Embryonic facial prominence (tissue), 1 donor: Measurements from ENCODE around the gene TRMU.

Source experiments
- DNase-seq: peaks from one replicate; pipeline ENCODE4 v3.0.0-alpha.2; 2016; ENCODE audit errors: extremely low spot score

The TRMU gene

DNA sequence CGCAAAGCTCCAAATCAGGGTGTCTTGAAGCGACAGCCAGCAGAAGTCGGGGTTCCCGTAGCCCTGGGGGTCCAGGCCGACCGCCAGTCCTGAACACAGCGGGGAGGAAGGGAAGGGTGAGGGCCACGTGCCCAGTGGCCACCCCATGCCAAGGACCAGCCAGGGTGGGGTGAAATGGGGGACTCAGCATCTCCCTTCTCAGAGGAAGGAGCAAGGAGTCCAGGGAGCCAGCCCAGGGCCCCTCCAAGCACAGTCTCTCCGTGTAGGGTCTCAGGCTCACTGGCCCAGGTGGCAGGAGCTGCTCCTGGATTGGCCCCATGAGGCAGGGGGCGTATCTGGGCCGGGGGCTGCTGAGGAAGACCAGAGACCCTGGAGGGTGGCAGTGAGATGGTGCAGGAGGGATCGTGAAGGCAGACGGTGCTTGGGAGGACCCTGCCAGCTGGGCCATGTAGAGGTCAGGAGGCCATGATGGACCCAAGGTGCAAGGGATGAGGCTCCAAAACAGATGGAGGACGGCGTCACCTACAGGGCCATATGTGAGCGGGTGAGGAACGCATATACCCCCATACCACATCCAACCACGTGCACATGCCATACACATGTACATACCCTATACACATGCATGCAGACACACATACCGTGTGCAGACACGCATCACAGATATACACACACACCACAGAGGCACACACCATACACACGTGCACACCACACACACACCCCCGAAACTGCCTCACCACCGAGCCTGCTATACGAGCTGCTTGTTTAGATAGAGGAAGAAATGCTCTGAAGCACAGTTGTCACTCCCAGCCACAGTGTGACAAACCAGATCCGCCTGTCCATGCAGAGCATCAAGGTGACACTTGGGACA lies 34.4 kb downstream of the TRMU start:
- DNase-seq, result no peak

DNA sequence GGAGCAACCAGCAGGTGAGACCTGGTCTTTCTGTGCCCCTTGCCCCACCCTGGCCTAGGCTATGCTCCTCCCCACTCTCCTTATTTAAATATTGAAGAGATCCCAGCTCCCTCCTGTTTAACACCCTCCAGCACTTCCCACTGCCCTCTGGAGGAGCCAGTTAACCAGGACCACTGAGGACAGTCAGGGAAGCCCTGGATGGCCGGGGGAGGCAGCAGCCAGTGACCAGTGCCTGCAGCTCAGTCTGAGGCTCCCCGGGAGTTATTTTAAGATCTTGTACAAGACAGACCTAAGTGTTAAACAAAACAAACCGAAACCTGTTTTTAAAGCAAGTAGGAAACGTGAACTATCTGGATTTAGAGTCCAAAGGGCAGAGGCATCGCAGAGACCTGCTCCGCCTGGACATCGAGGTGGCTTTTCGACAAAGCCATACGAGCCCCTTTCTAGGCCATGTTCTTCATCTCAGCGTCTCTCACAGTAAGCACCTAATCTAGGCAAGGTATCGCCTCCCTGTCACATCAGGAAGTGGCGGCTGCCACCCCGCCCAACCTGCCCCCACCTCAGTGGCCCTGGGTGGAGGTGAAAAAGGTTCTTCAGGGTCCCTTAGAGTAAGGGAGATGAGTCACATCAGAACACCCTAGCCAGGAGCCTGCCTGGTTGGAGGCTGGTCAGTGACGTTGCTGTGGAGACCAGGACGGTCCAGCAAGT lies 35.2 kb downstream of the TRMU start:
- DNase-seq, result no peak

DNA sequence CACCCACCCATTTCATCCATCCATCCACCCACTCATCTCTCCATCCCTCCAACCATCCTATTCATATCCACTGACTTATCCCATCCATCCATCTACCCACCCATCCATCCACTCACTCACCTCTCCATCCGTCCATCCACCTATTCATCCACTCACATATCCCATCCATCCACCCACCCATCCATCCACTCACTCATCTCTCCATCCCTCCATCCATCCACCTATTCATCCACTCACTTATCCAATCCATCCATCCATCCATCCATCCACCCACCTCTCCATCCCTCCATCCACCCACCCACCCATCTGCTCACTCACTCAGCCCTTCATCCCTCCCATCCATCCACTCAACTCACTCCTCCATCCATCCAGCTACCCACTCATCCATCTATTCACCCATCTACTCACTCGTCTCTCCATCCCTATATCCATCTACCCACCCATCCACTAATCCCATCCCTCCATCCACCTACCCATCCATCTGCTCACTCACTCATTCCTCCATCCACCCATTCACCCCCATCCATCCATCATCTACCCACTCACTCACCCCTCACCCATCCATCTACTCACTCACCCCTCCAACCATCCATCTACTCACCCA lies 36.2 kb downstream of the TRMU start:
- no peak for DNase-seq

DNA sequence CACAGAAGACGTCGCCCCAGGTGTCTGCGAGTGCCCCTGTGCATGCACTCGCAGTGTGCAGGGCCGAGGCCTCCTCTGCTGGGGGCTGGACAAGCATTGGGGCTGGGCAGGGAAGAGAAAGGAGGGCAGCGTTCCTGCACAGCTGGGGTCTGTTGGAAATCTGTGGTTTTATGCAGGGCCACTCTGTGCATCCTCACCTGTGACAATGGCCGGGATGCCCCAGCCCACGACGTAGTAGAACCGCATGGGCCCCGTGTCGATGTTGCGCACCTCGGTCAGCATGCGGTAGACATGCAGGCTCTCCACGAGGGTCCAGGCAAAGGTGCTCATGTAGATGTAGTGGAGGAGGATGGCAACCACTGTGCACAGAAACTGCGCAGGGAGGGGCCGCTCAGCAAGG lies 37.2 kb downstream of the TRMU start:
- no peak for DNase-seq

DNA sequence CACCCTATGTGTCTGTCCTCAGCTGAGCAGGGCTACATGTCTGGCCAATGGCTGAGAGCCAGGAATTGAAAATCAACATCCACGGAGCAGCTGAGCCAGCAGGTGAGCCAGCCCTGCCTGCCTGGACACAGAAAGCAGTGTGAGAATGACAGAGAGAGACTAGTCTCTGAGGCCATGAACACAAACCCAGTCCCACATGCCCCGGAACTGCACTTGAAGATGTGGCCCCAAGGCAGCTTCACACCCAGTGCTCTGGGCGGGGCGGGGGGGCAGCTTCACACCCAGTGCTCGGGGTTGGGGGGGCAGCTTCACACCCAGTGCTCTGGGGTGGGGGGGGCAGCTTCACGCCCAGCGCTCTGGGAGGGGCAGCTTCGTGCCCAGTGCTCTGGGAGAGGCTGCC lies 37.6 kb downstream of the TRMU start:
- no peak for DNase-seq

DNA sequence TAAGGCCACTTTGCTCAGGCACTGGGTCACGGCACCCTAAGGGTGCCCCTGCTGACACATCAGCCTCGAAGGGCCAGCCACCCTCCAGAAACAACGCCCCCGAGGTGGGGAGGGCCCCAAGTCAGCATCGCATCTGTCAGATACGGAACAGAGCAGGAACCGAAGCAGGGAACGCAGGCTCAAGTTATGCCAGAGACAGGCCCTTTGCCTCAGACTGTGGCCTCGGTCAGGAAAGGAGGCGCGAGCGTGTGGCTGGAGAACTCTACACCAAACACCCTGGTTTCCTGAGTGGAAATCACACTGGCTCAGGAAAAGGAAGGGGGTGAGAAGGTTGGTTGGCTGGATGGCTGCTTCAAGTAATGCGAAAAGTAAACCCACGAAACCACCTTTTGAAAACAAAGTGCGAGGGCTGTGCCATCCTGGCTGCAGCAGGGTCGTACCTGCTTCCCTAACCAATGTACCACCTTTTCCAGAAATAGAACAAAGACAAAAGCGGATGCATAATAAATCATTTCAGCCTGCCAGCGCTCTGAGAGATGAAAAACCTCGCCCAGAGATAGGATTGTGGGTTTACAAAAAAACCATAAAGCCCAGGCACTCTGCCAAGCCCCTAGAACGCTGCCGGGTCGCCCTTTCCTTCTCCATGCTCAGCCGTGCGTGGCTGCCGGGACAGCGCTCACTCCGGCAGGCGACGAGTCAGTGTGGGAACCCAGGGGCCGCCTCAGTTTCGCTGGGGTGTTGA lies 38.6 kb downstream of the TRMU start:
- DNase-seq, result no peak

DNA sequence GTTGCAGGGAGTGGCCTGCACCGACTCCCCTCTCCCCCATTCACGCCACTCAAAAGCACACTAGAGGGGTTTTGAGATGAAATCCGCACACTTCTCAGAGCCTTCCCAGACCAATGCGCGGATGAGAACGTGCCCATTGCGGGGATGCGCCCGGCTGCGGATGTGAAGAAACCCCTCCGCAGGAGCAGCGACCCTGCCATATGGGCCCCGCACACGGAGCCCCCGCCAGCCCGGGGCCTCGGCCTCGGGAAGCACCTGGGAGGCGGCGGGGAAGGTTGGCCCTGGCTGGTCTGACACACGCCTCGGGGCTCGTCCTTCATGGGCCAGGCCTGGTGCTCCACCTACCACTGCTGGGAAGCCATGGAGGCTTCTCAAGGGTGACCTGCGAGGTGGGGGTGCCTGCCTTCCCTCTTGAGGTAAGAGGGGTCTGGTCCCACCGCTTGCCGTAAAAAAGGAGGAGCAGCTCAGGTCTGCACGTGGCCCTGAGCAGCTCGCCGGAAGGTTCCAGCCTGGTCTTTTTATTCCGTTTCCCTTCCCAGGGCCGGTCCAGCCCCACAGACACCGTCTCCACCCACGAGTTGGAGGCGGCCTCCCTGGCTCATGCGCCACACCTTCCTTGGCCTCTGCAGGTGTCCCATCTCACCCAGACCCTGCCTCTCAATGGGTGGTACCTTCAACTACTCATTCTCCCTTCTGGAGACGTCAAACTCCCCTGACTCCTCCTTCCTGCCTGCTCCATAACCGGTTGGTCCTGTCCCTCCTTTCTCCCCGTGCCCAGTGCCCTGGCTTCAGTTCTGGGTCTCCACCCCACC lies 39.4 kb downstream of the TRMU start:
- no peak for DNase-seq

DNA sequence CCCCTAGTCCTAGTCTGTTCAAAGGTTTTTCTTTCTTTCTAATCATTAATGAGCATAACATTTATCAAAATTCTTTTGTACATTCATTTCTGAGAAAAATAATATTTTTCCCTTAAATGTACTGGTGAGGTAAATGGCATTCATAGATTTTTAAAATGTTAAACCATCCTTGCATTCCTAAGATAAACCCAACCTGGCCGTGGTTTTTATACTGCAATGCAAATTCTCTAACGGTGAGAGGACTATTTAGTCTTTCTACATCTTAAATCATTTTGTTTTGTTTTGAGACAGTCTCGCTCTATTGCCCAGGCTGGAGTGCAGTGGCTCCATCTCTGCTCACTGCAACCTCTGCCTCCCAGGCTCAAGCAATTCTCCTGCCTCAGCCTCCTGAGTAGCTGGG lies 40.6 kb downstream of the TRMU start:
- no peak for DNase-seq

DNA sequence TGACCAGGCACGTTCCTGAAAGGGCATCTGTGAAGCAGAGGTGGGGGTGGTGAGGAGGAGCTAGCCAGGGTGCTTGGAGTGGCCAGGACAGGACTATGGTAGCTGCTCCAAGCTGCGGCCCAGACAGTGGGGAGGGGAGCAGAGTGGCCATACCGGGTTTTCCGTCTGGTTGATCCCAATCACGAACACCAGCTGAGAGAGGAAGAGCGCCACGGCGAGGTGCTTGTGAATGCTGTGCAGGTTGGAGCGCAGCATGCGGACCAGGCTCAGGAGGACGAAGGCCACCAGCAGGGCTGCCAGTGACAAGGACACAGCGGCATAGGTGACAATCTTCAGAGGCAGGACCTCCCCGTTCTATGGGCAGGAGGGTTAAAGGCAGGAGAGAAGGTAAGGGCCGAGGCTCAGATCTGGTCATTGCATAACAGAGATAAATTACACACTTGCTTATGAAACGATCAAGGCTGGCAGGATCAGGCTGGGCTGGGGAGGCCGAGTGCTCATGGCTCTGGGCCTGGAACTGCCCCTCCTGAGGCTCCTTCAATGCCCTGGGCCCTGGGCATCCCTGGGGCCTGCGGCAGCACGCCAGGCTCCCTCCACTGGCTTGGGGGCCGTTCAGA lies 41.5 kb downstream of the TRMU start:
- DNase-seq, result no peak

DNA sequence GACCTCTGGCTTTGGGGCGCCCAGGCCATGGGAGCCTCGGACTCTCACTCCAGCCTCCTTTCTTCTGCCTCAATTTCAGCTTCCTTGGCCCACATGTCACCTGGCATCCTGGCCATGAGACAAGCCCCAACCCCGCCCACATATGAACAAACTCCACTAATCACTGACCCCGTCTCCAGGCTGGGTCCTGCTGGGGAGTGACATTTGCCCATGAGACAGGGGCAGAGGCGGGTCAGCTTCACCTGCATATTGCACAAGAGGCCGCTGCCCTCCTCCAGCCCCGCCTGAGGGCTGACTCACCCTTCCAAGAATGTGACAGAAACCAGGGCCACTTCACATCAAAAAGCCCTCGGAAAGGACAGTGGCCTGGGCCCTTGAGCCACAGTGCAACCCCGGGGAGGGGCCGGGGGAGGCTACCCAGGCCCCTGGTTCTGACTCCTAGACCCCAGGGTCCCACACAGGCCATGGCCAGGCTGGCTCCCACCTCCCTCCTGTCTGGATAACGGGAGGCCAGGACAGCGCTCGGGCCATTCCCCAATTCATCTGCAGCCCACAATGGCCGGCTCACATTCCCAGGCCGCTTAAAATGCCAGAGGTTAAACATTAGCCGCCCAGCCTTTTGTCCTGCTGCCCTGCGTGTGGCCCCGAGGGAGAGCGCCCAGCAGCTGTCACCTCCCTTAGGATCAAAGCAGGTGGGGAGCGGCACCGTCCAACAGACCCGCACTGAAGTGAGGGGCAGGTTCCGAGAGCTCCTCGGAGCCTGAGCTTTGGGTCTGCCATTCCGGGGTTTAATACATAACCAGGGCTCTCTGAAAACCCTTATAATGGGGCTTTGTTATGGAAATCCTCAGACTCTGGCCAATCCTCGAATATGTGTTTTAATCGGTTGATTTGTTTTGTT lies 42.3 kb downstream of the TRMU start:
- DNase-seq, result no peak

DNA sequence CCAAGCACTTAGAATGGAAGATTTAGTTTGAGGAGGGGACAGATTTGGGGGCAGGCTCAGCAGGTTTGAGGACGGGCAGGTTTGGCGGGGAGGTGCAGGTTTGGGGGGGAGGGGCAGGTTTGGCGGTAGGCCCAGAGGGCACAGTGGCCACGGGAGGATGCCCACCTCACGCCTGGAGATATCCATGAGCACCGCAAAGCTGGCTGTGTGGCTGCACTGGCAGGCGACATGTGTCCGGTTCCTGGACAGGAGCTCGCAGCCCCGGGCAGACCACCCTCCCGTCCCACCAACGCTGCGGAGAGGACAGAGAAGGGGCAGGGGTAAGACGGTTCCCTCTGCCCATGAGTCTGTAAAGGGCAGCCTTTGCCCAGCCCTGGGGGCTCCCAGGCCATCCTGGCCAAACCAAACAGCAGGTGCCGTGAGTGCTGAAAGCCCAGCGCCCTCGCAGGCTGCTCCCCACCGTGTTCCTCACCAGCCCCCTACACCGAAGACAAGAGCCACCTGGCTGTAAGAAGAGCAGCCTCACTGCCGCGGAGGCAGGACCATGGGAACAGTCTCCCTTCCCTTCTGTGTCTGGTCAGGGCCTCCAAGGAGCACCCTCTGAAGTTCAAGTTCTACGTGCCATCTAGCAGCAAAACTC lies 43.0 kb downstream of the TRMU start:
- DNase-seq, result no peak

DNA sequence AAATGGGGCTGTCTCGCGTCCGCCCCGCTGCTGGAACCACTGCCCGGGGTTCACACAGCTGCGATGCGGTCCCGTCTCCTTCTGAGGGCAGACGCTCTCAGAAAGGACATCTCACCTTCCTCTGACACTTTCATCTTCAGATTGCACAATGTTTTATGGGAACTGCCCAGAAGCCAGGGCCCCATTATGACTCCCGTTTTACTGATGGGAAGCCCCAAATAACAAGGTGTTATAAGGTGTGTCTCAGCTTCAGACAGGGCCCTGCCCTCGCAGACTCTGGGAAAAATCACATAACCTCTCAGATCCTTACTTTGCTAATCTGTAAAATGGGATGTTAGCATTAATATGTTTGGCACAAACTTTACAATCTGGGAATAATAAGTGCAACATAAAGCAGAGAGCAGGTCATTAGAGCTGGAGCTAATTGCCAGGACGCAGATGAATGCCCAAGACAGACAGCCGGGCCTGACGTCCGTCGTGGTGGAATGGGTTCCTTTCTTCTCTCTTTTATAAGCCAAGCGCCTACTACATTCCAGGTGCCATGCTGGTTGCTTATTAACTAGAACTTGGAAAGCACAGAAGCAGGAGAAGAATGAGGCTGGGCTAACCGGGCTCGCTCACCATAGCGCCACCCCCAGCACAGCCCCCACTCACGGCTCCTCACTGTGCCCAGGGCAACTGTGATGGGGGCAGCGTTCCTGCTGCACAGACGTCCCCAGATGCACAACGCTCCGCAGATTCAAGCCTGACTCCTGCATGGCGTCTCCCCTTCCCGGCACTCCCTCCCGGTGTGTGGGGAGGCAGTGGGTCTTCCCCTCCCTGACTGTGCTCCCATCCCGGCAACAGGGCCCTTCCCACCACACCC lies 43.8 kb downstream of the TRMU start:
- no peak for DNase-seq

DNA sequence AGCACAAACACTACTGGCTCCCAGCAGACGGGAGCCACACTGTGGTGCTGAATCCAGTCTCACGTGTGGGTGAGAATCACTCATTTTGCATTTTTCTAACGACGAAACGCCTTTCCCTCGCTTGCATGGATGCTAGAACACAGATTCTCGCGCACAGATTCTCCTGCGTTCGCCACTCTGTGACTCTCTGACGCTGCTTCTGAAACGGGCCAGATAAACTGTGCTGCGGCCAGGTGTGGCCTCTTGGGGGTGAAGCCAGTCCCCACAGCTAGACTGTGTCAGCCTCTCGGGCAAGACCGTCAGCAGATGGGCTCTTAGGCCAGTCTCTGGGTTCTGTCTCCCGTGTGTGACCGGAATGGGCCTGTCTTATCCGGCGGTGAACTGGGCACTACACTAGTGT lies 44.6 kb downstream of the TRMU start:
- DNase-seq, result no peak

DNA sequence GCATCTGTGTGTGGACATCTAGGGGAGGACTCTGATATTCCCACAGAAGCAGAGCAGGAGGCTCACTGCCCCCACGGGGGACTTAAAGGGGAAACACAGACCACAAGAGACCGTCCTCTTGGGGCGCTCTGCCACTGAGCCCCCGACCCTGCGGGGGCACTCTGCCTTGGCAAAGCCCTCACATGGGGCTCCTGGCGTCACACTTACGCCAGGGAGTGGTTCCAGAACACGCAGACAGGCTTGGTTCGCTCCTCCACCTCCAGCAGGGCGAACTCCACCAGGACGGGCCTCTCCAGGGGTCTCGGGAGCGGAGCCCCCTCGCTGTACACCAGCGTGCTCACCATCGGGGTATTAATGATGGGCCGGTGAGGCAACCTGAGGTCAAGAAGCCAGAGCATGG lies 45.1 kb downstream of the TRMU start:
- DNase-seq, result no peak

DNA sequence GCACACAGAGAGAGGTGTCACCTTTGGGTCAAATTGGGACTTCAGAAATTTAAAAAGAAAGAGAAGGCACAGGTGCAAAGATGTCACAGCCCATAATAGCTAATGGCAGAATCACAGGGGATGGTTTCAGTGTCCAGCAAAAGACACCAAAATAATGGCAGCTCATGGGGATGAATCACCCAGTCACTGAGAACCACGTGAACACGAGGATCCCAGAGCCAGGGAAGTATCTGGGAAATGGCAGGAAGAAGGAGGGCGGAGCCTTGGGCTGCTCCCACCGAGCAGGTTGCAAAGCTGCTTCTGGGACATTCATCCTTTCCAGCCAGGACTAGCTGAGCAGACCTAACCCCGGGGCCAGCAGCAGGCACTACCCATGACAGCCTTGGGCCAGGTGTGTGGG lies 45.6 kb downstream of the TRMU start:
- DNase-seq, result no peak

DNA sequence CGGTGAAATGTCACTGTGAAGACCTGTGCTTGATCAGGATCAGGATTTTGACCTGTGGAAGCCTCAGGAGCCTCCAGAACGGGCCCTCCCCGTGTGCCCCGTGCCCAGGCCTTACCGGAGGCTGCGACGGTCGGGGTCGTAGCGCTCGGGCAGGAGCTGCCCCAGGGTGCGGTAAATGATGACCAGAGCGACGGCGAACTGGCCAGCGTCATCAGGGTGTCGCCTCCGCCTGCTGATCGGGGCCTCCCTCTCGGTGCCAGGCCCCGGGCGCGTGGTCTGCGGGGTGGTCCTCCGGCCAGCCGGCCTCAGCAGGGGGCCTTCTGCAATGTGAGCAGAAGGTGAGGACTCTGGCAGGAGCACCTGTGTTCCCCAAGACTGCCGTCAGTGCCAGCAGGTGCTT lies 46.2 kb downstream of the TRMU start:
- no peak for DNase-seq

DNA sequence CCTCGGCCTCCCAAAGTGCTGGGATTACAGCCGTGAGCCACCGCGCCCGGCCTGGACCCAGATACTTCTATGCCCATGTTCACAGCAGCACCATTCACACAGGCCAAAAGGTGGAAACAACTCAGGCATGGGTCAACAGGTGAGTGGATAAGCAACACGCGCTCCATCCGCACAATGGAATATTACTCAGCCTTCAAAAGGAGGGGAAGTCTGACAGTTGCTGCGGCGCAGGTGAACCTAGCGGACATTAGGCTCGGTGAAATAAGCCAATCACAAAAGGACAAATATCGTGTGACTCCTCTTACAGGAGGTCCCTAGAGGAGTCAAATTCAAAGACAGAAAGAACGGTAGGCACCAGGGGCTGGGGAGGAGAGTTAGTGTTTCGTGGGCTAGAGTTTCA lies 47.0 kb downstream of the TRMU start:
- no peak for DNase-seq

DNA sequence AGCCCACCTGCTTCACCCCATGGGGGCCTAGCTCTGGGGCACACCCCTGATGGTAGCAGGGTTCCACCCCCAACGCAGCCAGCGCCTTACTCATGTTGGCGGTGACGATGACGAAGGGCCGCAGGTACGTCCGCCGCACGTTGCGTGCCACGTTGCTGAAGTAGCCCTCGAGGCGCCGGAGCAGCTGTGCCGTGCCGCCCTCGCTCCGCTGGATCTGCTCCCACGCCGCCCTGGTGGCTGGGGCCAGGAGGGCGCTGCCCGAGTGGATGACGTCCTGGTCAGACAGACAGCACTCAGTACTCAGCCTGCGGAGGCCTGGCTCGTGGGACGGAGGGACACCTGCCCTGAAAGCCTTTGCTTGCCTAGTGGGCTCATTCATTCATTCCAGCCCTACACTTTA lies 50.8 kb downstream of the TRMU start:
- DNase-seq, result no peak
